RWPE2 (cell line): ENCODE results near the gene KRTAP20-2.

Experiments used
- ATAC-seq: fragments of 200-7000 bp; cut with Tn5 transposase; 3 replicates; pipeline ENCODE4 v1.9.1; 2021; ENCODE audit warnings: low read depth
- DNase-seq: peaks from one replicate; pipeline ENCODE4 v3.0.0-alpha.2; 2020; ENCODE audit warnings: low spot score
- H3K27ac ChIP-seq: fragments of 450-650 bp; 2 replicates; pipeline ENCODE4 v1.5.1; 2017; ENCODE audit warnings: mild to moderate bottlenecking; ENCODE audit not compliant: poor library complexity, severe bottlenecking
- H3K27me3 ChIP-seq: fragments of 250-450 bp; sonication (Bioruptor Pico); 2 replicates; pipeline ENCODE4 v1.5.1; 2021; ENCODE audit warnings: mild to moderate bottlenecking, moderate library complexity; ENCODE audit not compliant: insufficient read depth, poor library complexity, severe bottlenecking
- H3K36me3 ChIP-seq: fragments of 250-450 bp; sonication (Bioruptor Pico); 2 replicates; pipeline ENCODE4 v1.5.1; 2020; ENCODE audit warnings: low read depth, mild to moderate bottlenecking, moderate library complexity
- H3K4me1 ChIP-seq: fragments of 250-450 bp; sonication (Bioruptor Pico); 2 replicates; pipeline ENCODE4 v1.5.1; 2021; ENCODE audit warnings: mild to moderate bottlenecking, moderate library complexity; ENCODE audit not compliant: insufficient read depth, poor library complexity, severe bottlenecking
- H3K4me3 ChIP-seq: fragments of 250-450 bp; sonication (Bioruptor Pico); 2 replicates; pipeline ENCODE4 v1.5.1; 2021; ENCODE audit warnings: mild to moderate bottlenecking, moderate library complexity; ENCODE audit not compliant: severe bottlenecking
- H3K9me3 ChIP-seq: fragments of 250-450 bp; sonication (Bioruptor Pico); 2 replicates; pipeline ENCODE4 v1.5.1; 2021; ENCODE audit warnings: mild to moderate bottlenecking, moderate library complexity; ENCODE audit not compliant: severe bottlenecking
- TF ChIP-seq, protein P1 (sequence below): fragments of 450-650 bp; IDR thresholded peaks from one replicate; pipeline ENCODE4 v1.5.1; 2017; ENCODE audit warnings: mild to moderate bottlenecking, moderate library complexity; ENCODE audit not compliant: poor library complexity, severe bottlenecking

KRTAP20-2 gene

DNA sequence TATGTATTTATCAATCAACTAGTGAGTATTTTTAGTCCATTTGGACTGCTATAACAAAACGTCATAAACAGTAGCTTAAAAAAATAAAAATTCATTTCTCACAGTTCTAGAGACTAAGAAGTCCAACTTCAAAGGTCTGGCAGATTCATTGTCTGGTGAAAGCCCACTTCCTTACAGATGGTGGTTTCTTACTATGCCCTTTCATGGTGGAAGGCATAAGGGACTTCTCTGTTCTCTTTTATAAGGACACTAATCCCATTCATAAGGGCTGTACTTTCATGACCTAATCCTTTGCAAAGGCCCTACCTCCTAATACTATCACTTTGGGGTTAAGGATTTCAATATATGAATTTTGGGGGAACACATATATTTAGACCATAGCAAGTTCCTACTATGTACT lies 45.6 kb downstream of the KRTAP20-2 start:
- ATAC-seq (no peak), DNase-seq (no peak)
- Histone ChIP-seq H3K9me3 (no peaks in the 10 kb centered on the region), H3K27ac (no peak overlapping the region), H3K4me1 (no peaks in the 10 kb centered on the region), H3K36me3 (no peaks in the 10 kb centered on the region), H3K27me3 (no peaks in the 10 kb centered on the region), H3K4me3 (no peak overlapping the region)
- TF ChIP-seq, protein P1, sequence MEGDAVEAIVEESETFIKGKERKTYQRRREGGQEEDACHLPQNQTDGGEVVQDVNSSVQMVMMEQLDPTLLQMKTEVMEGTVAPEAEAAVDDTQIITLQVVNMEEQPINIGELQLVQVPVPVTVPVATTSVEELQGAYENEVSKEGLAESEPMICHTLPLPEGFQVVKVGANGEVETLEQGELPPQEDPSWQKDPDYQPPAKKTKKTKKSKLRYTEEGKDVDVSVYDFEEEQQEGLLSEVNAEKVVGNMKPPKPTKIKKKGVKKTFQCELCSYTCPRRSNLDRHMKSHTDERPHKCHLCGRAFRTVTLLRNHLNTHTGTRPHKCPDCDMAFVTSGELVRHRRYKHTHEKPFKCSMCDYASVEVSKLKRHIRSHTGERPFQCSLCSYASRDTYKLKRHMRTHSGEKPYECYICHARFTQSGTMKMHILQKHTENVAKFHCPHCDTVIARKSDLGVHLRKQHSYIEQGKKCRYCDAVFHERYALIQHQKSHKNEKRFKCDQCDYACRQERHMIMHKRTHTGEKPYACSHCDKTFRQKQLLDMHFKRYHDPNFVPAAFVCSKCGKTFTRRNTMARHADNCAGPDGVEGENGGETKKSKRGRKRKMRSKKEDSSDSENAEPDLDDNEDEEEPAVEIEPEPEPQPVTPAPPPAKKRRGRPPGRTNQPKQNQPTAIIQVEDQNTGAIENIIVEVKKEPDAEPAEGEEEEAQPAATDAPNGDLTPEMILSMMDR: no peak

DNA sequence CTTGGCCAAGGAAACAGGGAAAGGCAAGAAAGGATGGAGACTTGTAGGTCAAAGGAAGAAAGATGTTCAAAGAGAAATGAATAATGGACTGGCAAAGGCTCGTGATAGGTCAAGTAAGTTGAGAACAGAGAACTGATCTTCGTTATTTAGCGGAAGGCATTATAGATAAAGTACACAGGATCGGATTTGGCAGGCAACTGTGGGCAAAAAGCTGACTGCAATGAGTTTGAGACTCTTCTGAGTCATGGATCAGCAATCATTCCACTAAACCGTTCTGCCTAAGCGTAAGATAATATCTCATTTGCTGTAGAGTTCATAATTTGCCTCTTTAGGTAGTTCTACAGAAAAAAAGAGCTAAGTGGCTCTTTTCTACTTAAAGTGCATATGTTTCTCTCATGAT lies 49.5 kb downstream of the KRTAP20-2 start:
- Histone ChIP-seq H3K4me3 (no peak overlapping the region), H3K27me3 (no peaks in the 10 kb centered on the region), H3K4me1 (no peaks in the 10 kb centered on the region), H3K9me3 (no peaks in the 10 kb centered on the region), H3K36me3 (no peaks in the 10 kb centered on the region), H3K27ac (no peak overlapping the region)
- no peak for ATAC-seq
- TF ChIP-seq, protein P1: no peak
- DNase-seq: no peak
